Measurements from ENCODE around the gene NELFB. TPM values are rescaled to one million over a fixed set of nuclear protein-coding genes. Genes with fewer than 3 reads are reported as not detected.

The NELFB gene
- total and polyA plus RNA-seq, 2 of the 4 experiments (the other 2 are of a cell fraction): 36.9 to 66.0 TPM

- DNase-seq (no peak), ATAC-seq (ENCODE audit: low read depth) (no peak)
- no peak overlapping the region for H3K56ac ChIP-seq (ENCODE audit: extremely low read depth, insufficient read depth, low read length)
- no TSS peak for BruUV-seq (replicated peaks)
- in situ Hi-C loops (cut with MboI; ENCODE audit: low sequenced_read_pairs) (no loop called here), dilution Hi-C loops (cut with HindIII; ENCODE audit: low sequenced_read_pairs, unreplicated experiment) (no loop called here), intact Hi-C loops (cut with micrococcal nuclease) (no loop called here)
- ChIA-PET POLR2A (ENCODE audit: unreplicated experiment) (no interaction called here), CTCF (no interaction called here)
- H2AFZ ChIP-seq (replicated peaks; ENCODE audit: low read length, poor library complexity): no peak overlapping the region
- H4K8ac ChIP-seq (ENCODE audit: low read depth in 2 of 2, low read length in 2 of 2): no peak overlapping the region
- no peak overlapping the region for H2BK20ac ChIP-seq (ENCODE audit: low read depth, low read length)
- H4K91ac ChIP-seq (ENCODE audit: insufficient read depth, low read depth, low read length): no peak overlapping the region
- TF ChIP-seq CTCF (conservative IDR thresholded peaks at IDR 0.05; ENCODE audit: low read depth, low read length): no peak
- no peak for TF ChIP-seq CEBPB (IDR thresholded peaks at IDR 0.05; ENCODE audit: low read depth, low read length)
- TF ChIP-seq MAFK (IDR thresholded peaks at IDR 0.05; ENCODE audit: low read depth, low read length): no peak
- no peak for TF ChIP-seq BHLHE40 (IDR thresholded peaks at IDR 0.05; ENCODE audit: low read depth, low read length)
- no peak for TF ChIP-seq CHD1 (IDR thresholded peaks at IDR 0.05; ENCODE audit: low read depth, low read length)
- no peak for TF ChIP-seq USF2 (IDR thresholded peaks at IDR 0.05; ENCODE audit: low read depth, low read length)
- TF ChIP-seq RAD21 (IDR thresholded peaks at IDR 0.05; ENCODE audit: low read length): no peak
- no peak for TF ChIP-seq NFE2L2 (IDR thresholded peaks at IDR 0.05; ENCODE audit: low read depth, low read length)
- TF ChIP-seq MAZ (IDR thresholded peaks at IDR 0.05; ENCODE audit: borderline replicate concordance, low read depth, low read length): no peak
- TF ChIP-seq ELK1 (IDR thresholded peaks at IDR 0.05; ENCODE audit: borderline replicate concordance, low read depth, low read length): no peak
- no peak for TF ChIP-seq RCOR1 (IDR thresholded peaks at IDR 0.05; ENCODE audit: insufficient replicate concordance, low read length)
- no peak for TF ChIP-seq RFX5 (IDR thresholded peaks at IDR 0.05; ENCODE audit: low read depth, low read length)
- TF ChIP-seq MXI1 (IDR thresholded peaks at IDR 0.05; ENCODE audit: borderline replicate concordance, low read depth, low read length): no peak
- no peak for TF ChIP-seq FOS (IDR thresholded peaks at IDR 0.05; ENCODE audit: low read depth, low read length)
- TF ChIP-seq POLR2A (IDR thresholded peaks at IDR 0.05; ENCODE audit: low read depth, low read length): no peak
- TF ChIP-seq SMC3 (IDR thresholded peaks at IDR 0.05; ENCODE audit: low read depth, low read length): no peak
- peaks cover 18% of the 10 kb centered on the region for H3K36me3 ChIP-seq (ENCODE audit: control insufficient read depth, insufficient read depth, low read length)
- no peak overlapping the region for H3K4me3 ChIP-seq (ENCODE audit: insufficient read depth, low read depth, low read length)
- H3K4ac ChIP-seq (ENCODE audit: low read depth, low read length): no peak overlapping the region
- H3K4me2 ChIP-seq (ENCODE audit: low read depth, low read length): no peak overlapping the region
- peaks cover 0 to 6% of the 10 kb centered on the region in 2 experiments; a peak in 1 of 4 replicates for H3K79me1 ChIP-seq (ENCODE audit: low read depth in 1 of 2, low read length in 2 of 2)
- H3K27ac ChIP-seq (ENCODE audit: insufficient read depth, low read length): no peak overlapping the region
- peaks cover 6% of the 10 kb centered on the region for H3K4me1 ChIP-seq (ENCODE audit: control insufficient read depth, insufficient read depth, low read length)
- no peaks in the 10 kb centered on the region for H4K20me1 ChIP-seq (ENCODE audit: insufficient read depth, low read length)
- H3K14ac ChIP-seq (replicated peaks; ENCODE audit: low read depth, low read length): no peak overlapping the region
- no peak overlapping the region for H2BK5ac ChIP-seq (ENCODE audit: low read depth, low read length, poor library complexity, severe bottlenecking)
- H2AK5ac ChIP-seq (ENCODE audit: low read depth, low read length): no peak overlapping the region
- no peak overlapping the region for H3K18ac ChIP-seq (ENCODE audit: low read depth, low read length)
- H3K23ac ChIP-seq (ENCODE audit: low read depth, low read length): no peak overlapping the region
- H2BK15ac ChIP-seq (ENCODE audit: low read depth, low read length): no peak overlapping the region
- no peak overlapping the region for H3K9ac ChIP-seq (ENCODE audit: low read depth, low read length)
- H3K9me1 ChIP-seq (ENCODE audit: insufficient read depth, low read length): peaks cover 3% of the 10 kb centered on the region; the same call in 1 of the 2 replicates
- WGBS, 2 experiments (ENCODE audit: extremely low coverage in 2 of 2, insufficient read length in 1 of 2): 96% methylated on average over 21 of the region's 30 CpGs; no CpG with 5 or more reads in 1 of the 2 experiments
- H2AK9ac ChIP-seq (replicated peaks; ENCODE audit: low read depth, low read length, poor library complexity): peak overlapping the region; percentile 16
- no peaks in the 10 kb centered on the region for H3K9me3 ChIP-seq (ENCODE audit: control insufficient read depth, insufficient read depth, low read length)
- no peak overlapping the region for H4K5ac ChIP-seq (ENCODE audit: low read depth, low read length)
- H3K27me3 ChIP-seq (ENCODE audit: control insufficient read depth, insufficient read depth, low read length): no peaks in the 10 kb centered on the region
- no peak overlapping the region for H2BK120ac ChIP-seq (ENCODE audit: low read depth, low read length)
Observed at GRCh38 chr9:137216188-137216965, 38.8 kb upstream of the NELFB start.

Measured in IMR-90 (cell line).